ENCODE results near the gene TSPAN9. TPM values are rescaled to one million over a fixed set of nuclear protein-coding genes. Genes with fewer than 3 reads are reported as not detected.

Gene TSPAN9
- total and polyA plus RNA-seq, 4 donors: 23.0 to 72.3 (median 33.9) TPM

GRCh38 chr12:3261782-3262359 lies 184.7 kb downstream of the TSPAN9 start:
- Histone ChIP-seq H3K36me3 (ENCODE audit: control insufficient read depth in 4 of 4, insufficient read depth in 4 of 4, low read length in 4 of 4) (peaks cover 0 to 4% (median 0%) of the 10 kb centered on the region in 4 donors), H3K9ac (ENCODE audit: insufficient read depth in 1 of 2, low read length in 2 of 2) (no peak overlapping the region), H3K27ac (ENCODE audit: low read depth in 1 of 2, low read length in 1 of 2) (peak overlapping the region; percentile 20 to 51), H3K4me3 (no peak overlapping the region), H3K4me1 (ENCODE audit: control insufficient read depth in 5 of 5, insufficient read depth in 5 of 5, low read length in 5 of 5) (peaks cover 0 to 27% (median 7%) of the 10 kb centered on the region in 5 donors), H3K9me3 (ENCODE audit: control insufficient read depth in 4 of 4, insufficient read depth in 3 of 4, low read length in 3 of 4) (no peaks in the 10 kb centered on the region), H3K27me3 (ENCODE audit: control insufficient read depth in 3 of 3, insufficient read depth in 3 of 3, low read length in 2 of 3) (no peaks in the 10 kb centered on the region)
- ATAC-seq (ENCODE audit: insufficient read depth, low FRiP score) (no peak), DNase-seq (peak; percentile 37 to 76 (median 57))
- 73 to 76% methylated on average over 11 of the region's 11 CpGs for WGBS, 2 donors
- TF ChIP-seq CTCF (IDR thresholded peaks at IDR 0.05; ENCODE audit: control extremely low read depth, extremely low read depth): no peak

GRCh38 chr12:3262470-3262869 lies 185.3 kb downstream of the TSPAN9 start:
- H3K36me3 ChIP-seq (ENCODE audit: control insufficient read depth in 4 of 4, insufficient read depth in 4 of 4, low read length in 4 of 4): peaks cover 0 to 6% (median 3%) of the 10 kb centered on the region in 4 donors
- H3K4me1 ChIP-seq (ENCODE audit: control insufficient read depth in 5 of 5, insufficient read depth in 5 of 5, low read length in 5 of 5): peaks cover 0 to 27% (median 5%) of the 10 kb centered on the region in 5 donors
- TF ChIP-seq CTCF (IDR thresholded peaks at IDR 0.05; ENCODE audit: control extremely low read depth, extremely low read depth): no peak
- no peak overlapping the region for H3K9ac ChIP-seq (ENCODE audit: insufficient read depth in 1 of 2, low read length in 2 of 2)
- DNase-seq (no peak), ATAC-seq (ENCODE audit: insufficient read depth, low FRiP score) (no peak)
- peak overlapping the region in 1 of 2 donors; percentile 51 for H3K27ac ChIP-seq (ENCODE audit: low read depth in 1 of 2, low read length in 1 of 2)
- 84 to 85% methylated on average over 10 of the region's 10 CpGs for WGBS, 2 donors
- no peaks in the 10 kb centered on the region for H3K9me3 ChIP-seq (ENCODE audit: control insufficient read depth in 4 of 4, insufficient read depth in 3 of 4, low read length in 3 of 4)
- H3K4me3 ChIP-seq: no peak overlapping the region
- H3K27me3 ChIP-seq (ENCODE audit: control insufficient read depth in 3 of 3, insufficient read depth in 3 of 3, low read length in 2 of 3): no peaks in the 10 kb centered on the region

GRCh38 chr12:3263282-3263681 lies 186.1 kb downstream of the TSPAN9 start:
- Histone ChIP-seq H3K9me3 (ENCODE audit: control insufficient read depth in 4 of 4, insufficient read depth in 3 of 4, low read length in 3 of 4) (no peaks in the 10 kb centered on the region), H3K27ac (ENCODE audit: low read depth in 1 of 2, low read length in 1 of 2) (peak overlapping the region in 1 of 2 donors; percentile 51), H3K36me3 (ENCODE audit: control insufficient read depth in 4 of 4, insufficient read depth in 4 of 4, low read length in 4 of 4) (peaks cover 0 to 8% (median 3%) of the 10 kb centered on the region in 4 donors), H3K4me1 (ENCODE audit: control insufficient read depth in 5 of 5, insufficient read depth in 5 of 5, low read length in 5 of 5) (peaks cover 0 to 27% (median 5%) of the 10 kb centered on the region in 5 donors), H3K27me3 (ENCODE audit: control insufficient read depth in 3 of 3, insufficient read depth in 3 of 3, low read length in 2 of 3) (no peaks in the 10 kb centered on the region), H3K4me3 (no peak overlapping the region), H3K9ac (ENCODE audit: insufficient read depth in 1 of 2, low read length in 2 of 2) (no peak overlapping the region)
- TF ChIP-seq CTCF (IDR thresholded peaks at IDR 0.05; ENCODE audit: control extremely low read depth, extremely low read depth): no peak
- WGBS, 2 donors: 90 to 91% methylated on average over 13 of the region's 13 CpGs
- no peak for DNase-seq
- ATAC-seq (ENCODE audit: insufficient read depth, low FRiP score): no peak
